A673 (cell line): Measurements from ENCODE around the gene TRIM74.
"Not testable (repeated sequence)": the region's sequence is repeated elsewhere in the genome, so short reads cannot be mapped to it uniquely, and the experiment has no call there.

ENCODE experiments used
- EZH2 ChIP-seq: fragments of 200-600 bp; sonication (generic); IDR thresholded peaks from 2 replicates; pipeline ENCODE4 v1.6.1; 2017; ENCODE audit warnings: borderline replicate concordance, low read depth, mild to moderate bottlenecking, mixed read lengths, antibody characterized with exemption, low read length; ENCODE audit not compliant: poor library complexity, severe bottlenecking
- TF ChIP-seq, protein P1 (sequence below): fragments of 300-800, 200-600 bp; sonication (generic); conservative IDR thresholded peaks from 2 replicates; pipeline ENCODE4 v1.5.1; 2017; ENCODE audit warnings: low read depth, mild to moderate bottlenecking, antibody characterized with exemption, low read length, moderate library complexity, mixed read lengths

DNA sequence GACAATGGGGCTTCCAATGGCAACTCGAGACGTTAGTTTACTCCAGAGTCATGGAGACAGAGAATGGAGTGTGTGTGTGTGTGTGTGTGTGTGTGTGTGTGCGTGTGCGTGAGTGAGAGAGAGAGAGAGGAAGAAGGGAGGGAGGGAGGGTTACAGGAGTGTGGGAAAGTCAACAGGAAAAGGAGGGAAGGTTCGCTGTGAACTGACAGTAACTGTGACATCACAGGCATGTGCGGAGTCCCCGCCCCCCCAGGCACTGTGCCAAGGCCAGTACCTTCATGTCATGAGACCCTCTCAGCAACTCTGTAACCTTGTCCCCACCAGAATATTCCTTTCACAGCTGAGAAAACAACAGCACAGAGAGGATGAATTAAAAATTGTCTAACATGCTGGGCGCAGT is 28.2 kb upstream of the TRIM74 start:
- TF ChIP-seq, protein P1, sequence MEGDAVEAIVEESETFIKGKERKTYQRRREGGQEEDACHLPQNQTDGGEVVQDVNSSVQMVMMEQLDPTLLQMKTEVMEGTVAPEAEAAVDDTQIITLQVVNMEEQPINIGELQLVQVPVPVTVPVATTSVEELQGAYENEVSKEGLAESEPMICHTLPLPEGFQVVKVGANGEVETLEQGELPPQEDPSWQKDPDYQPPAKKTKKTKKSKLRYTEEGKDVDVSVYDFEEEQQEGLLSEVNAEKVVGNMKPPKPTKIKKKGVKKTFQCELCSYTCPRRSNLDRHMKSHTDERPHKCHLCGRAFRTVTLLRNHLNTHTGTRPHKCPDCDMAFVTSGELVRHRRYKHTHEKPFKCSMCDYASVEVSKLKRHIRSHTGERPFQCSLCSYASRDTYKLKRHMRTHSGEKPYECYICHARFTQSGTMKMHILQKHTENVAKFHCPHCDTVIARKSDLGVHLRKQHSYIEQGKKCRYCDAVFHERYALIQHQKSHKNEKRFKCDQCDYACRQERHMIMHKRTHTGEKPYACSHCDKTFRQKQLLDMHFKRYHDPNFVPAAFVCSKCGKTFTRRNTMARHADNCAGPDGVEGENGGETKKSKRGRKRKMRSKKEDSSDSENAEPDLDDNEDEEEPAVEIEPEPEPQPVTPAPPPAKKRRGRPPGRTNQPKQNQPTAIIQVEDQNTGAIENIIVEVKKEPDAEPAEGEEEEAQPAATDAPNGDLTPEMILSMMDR: not testable (repeated sequence)
- TF ChIP-seq EZH2: not testable (repeated sequence)
